SK-N-SH (cell line): Measurements from ENCODE around the gene SIK2. TPM values are rescaled to one million over a fixed set of nuclear protein-coding genes. Genes with fewer than 3 reads are reported as not detected.

ENCODE experiments used
- CTCF ChIA-PET: fragments of 300-600, 350-600 bp; formaldehyde crosslinking; extraction: SDS; loops from one replicate; lab custom pipeline; 2021; lab: Yijun Ruan, JAX
- POLR2A ChIA-PET: fragments of 350-600 bp; sonication (Branson Sonifier 250); formaldehyde crosslinking; extraction: SDS; loops from one replicate; lab custom pipeline; 2020; ENCODE audit warnings: antibody characterized with exemption, inconsistent platforms; lab: Yijun Ruan, JAX
- DNase-seq: peaks from one replicate; pipeline ENCODE4 v3.0.0; 2012
- H2AFZ ChIP-seq: fragments of 200-600 bp; sonication (generic); 2 replicates; pipeline ENCODE4 v1.8.1; 2016; ENCODE audit warnings: antibody characterized with exemption, mild to moderate bottlenecking, low read depth
- H3F3A ChIP-seq: fragments of 200-600 bp; sonication (generic); replicated peaks from 2 replicates; pipeline ENCODE3; 2016; ENCODE audit warnings: antibody characterized with exemption, mild to moderate bottlenecking; ENCODE audit not compliant: insufficient read depth
- H3K27ac ChIP-seq, 2 experiments: fragments of 200-500 bp in 1 of 2; fragments of 200-600 bp in 1 of 2; sonication (Bioruptor generic) in 1 of 2; sonication (generic), shearing (Covaris generic) in 1 of 2; 2 replicates each; pipeline versions ENCODE4 v1.5.1 to v1.6.1; 2014 to 2016; ENCODE audit warnings: low read depth in 2 of 2, inconsistent platforms in 1 of 2, low read length in 1 of 2, mild to moderate bottlenecking in 1 of 2, mixed read lengths in 1 of 2
- H3K27me3 ChIP-seq: fragments of 200-600 bp; sonication (generic), shearing (Covaris generic); 2 replicates; pipeline ENCODE4 v1.6.1; 2016; ENCODE audit warnings: mixed run types; ENCODE audit not compliant: insufficient read depth
- H3K36me3 ChIP-seq, 2 experiments: fragments of 200-500 bp in 1 of 2; fragments of 200-600 bp in 1 of 2; sonication (Bioruptor generic) in 1 of 2; sonication (generic) in 1 of 2; replicated peaks in 1 of 2; 2 replicates each; pipeline versions ENCODE3 to v1.5.1; 2014 to 2016; ENCODE audit warnings: low read length in 1 of 2, mild to moderate bottlenecking in 1 of 2; ENCODE audit not compliant: insufficient read depth in 2 of 2, control insufficient read depth in 1 of 2
- H3K4me1 ChIP-seq, 2 experiments: fragments of 200-500 bp in 1 of 2; fragments of 200-600 bp in 1 of 2; sonication (Bioruptor generic) in 1 of 2; sonication (generic), shearing (Covaris generic) in 1 of 2; 2 replicates each; pipeline versions ENCODE4 v1.5.1 to v1.6.1; 2014 to 2016; ENCODE audit warnings: low read depth in 1 of 2, low read length in 1 of 2, mixed run types in 1 of 2; ENCODE audit not compliant: insufficient read depth in 2 of 2, control insufficient read depth in 1 of 2
- H3K4me2 ChIP-seq: fragments of 200-600 bp; sonication (generic), shearing (Covaris generic); 2 replicates; pipeline ENCODE4 v1.6.1; 2017; ENCODE audit warnings: mixed run types
- H3K4me3 ChIP-seq, 2 experiments: fragments of 200-500 bp in 1 of 2; fragments of 200-600 bp in 1 of 2; sonication (Bioruptor generic) in 1 of 2; sonication (generic), shearing (Covaris generic) in 1 of 2; 2 replicates each; pipeline versions ENCODE4 v1.5.1 to v1.8.1; 2014 to 2016; ENCODE audit warnings: low read depth in 2 of 2, inconsistent platforms in 1 of 2, low read length in 1 of 2, mild to moderate bottlenecking in 1 of 2, mixed read lengths in 1 of 2, moderate library complexity in 1 of 2
- H3K79me2 ChIP-seq: fragments of 200-600 bp; sonication (generic); 2 replicates; pipeline ENCODE4 v1.8.1; 2017; ENCODE audit warnings: mild to moderate bottlenecking; ENCODE audit not compliant: insufficient read depth
- H3K9ac ChIP-seq: fragments of 200-600 bp; sonication (generic); 2 replicates; pipeline ENCODE4 v1.6.1; 2017; ENCODE audit warnings: mixed run types
- H3K9me2 ChIP-seq: fragments of 200-600 bp; sonication (generic); 2 replicates; pipeline ENCODE4 v1.6.1; 2017; ENCODE audit warnings: mixed run types
- H3K9me3 ChIP-seq: fragments of 200-600 bp; sonication (generic); 2 replicates; pipeline ENCODE4 v1.6.1; 2017; ENCODE audit warnings: mixed run types, mild to moderate bottlenecking, moderate library complexity
- H4K20me1 ChIP-seq: fragments of 200-600 bp; sonication (generic); 2 replicates; pipeline ENCODE4 v1.6.1; 2017; ENCODE audit warnings: mild to moderate bottlenecking, mixed run types; ENCODE audit not compliant: insufficient read depth
- CHD2 ChIP-seq: fragments of 150-350 bp; IDR thresholded peaks from 2 replicates; pipeline ENCODE4 v1.6.1; 2018; ENCODE audit warnings: low read length; ENCODE audit not compliant: partially characterized antibody
- CTCF ChIP-seq: fragments of 200-600 bp; sonication (generic); IDR thresholded peaks from 2 replicates; pipeline ENCODE4 v1.6.1; 2017; ENCODE audit warnings: antibody characterized with exemption, mild to moderate bottlenecking, moderate library complexity
- FOSL2 ChIP-seq: IDR thresholded peaks from 2 replicates; pipeline ENCODE4 v1.4.0; 2012; ENCODE audit warnings: low read depth, mild to moderate bottlenecking, moderate library complexity, borderline replicate concordance
- FOXJ3 ChIP-seq: sonication (generic); formaldehyde crosslinking; IDR thresholded peaks from 2 replicates; pipeline ENCODE4 v1.5.1; 2020; ENCODE audit warnings: mild to moderate bottlenecking, missing genetic modification reagents
- FOXM1 ChIP-seq: IDR thresholded peaks from 2 replicates; pipeline ENCODE4 v1.4.0; 2012; ENCODE audit warnings: low read depth, mild to moderate bottlenecking
- GATA2 ChIP-seq: sonication (generic); formaldehyde crosslinking; IDR thresholded peaks from 2 replicates; pipeline ENCODE4 v1.5.0; 2020; ENCODE audit warnings: mild to moderate bottlenecking, missing genetic modification reagents
- MAX ChIP-seq: IDR thresholded peaks from 2 replicates; pipeline ENCODE4 v1.4.0; 2012; ENCODE audit warnings: low read depth
- NRF1 ChIP-seq: IDR thresholded peaks from 2 replicates; pipeline ENCODE4 v1.6.1; 2012; ENCODE audit warnings: low read depth, mild to moderate bottlenecking, low read length
- POLR2AphosphoS5 ChIP-seq: IDR thresholded peaks from 2 replicates; pipeline ENCODE4 v1.6.1; 2012; ENCODE audit warnings: low read depth, low read length
- RCOR1 ChIP-seq: fragments of 150-350 bp; IDR thresholded peaks from 2 replicates; pipeline ENCODE4 v1.6.1; 2017; ENCODE audit warnings: antibody characterized with exemption, low read length
- RXRA ChIP-seq: IDR thresholded peaks from 2 replicates; pipeline ENCODE4 v1.4.0; 2012; ENCODE audit warnings: low read depth, mild to moderate bottlenecking, borderline replicate concordance
- SIN3A ChIP-seq: IDR thresholded peaks from 2 replicates; pipeline ENCODE4 v1.6.1; 2012; ENCODE audit warnings: low read depth, mild to moderate bottlenecking, low read length, moderate library complexity, borderline replicate concordance
- SMC3 ChIP-seq: IDR thresholded peaks from 2 replicates; pipeline ENCODE4 v1.6.1; 2012; ENCODE audit warnings: low read depth, low read length, improper control_type of control experiment
- TAF1 ChIP-seq: IDR thresholded peaks from 2 replicates; pipeline ENCODE4 v1.6.1; 2012; ENCODE audit warnings: low read depth, mild to moderate bottlenecking, low read length, moderate library complexity, borderline replicate concordance
- TCF12 ChIP-seq: IDR thresholded peaks from 2 replicates; pipeline ENCODE4 v1.4.0; 2012
- TEAD4 ChIP-seq: IDR thresholded peaks from 2 replicates; pipeline ENCODE4 v1.4.0; 2012; ENCODE audit warnings: mild to moderate bottlenecking, borderline replicate concordance; ENCODE audit not compliant: insufficient read depth
- USF1 ChIP-seq: IDR thresholded peaks from 2 replicates; pipeline ENCODE4 v1.4.0; 2012; ENCODE audit warnings: low read depth, borderline replicate concordance
- USF2 ChIP-seq: fragments of 150-350 bp; IDR thresholded peaks from 2 replicates; pipeline ENCODE4 v1.6.1; 2017; ENCODE audit warnings: antibody characterized with exemption, low read length, low read depth, borderline replicate concordance
- WGBS: methylation state at CpG from one replicate; pipeline ENCODE4 v1.1.6; 2017; ENCODE audit warnings: low lambda C conversion rate; 5-methylcytosine and 5-hydroxymethylcytosine counted together
- polyA plus RNA-seq, 3 experiments: library from polyadenylated mRNA; depleted of rRNA; stranded (reverse); fragments of >200 nt; gene quantifications; 2 replicates each; pipeline ENCODE4 v1.2.3, GENCODE V29; 2012

SIK2 gene
- polyA plus RNA-seq, 1 of the 3 experiments (the other 2 are of a cell fraction), result 8.9 TPM

- 0 out of 2 replicates have a peak, but pooled peaks have one; percentile 37 for TF ChIP-seq FOXJ3
- TF ChIP-seq TAF1, result no peak
- TF ChIP-seq TEAD4, result 0 out of 2 replicates have a peak, but pooled peaks have one; percentile 18
- no peak for TF ChIP-seq CTCF
- no peak for TF ChIP-seq USF1
- TF ChIP-seq NRF1, result no peak
- TF ChIP-seq FOSL2, result no peak
- TF ChIP-seq RCOR1, result peak; percentile 89
- 0 out of 2 replicates have a peak, but pooled peaks have one; percentile 10 for TF ChIP-seq TCF12
- TF ChIP-seq SMC3, result no peak
- TF ChIP-seq USF2, result no peak
- TF ChIP-seq CHD2, result peak; percentile 38
- no peak for TF ChIP-seq RXRA
- no peak for TF ChIP-seq FOXM1
These were observed 30.4 kb downstream of the SIK2 start (continued) for GRCh38 chr11:111632516-111633220.

GRCh38 chr11:111633248-111633647, 31.0 kb downstream of the SIK2 start:
- Histone ChIP-seq H2AFZ (no peak overlapping the region), H4K20me1 (no peaks in the 10 kb centered on the region), H3K27ac (peak overlapping the region; percentile 79 to 87), H3K36me3 (peaks cover 7 to 32% of the 10 kb centered on the region in 2 experiments), H3F3A (peaks cover 64% of the 10 kb centered on the region), H3K4me1 (peaks cover 44 to 62% of the 10 kb centered on the region in 2 experiments; a peak in 3 of 4 replicates), H3K9me3 (no peaks in the 10 kb centered on the region), H3K4me3 (no peak overlapping the region), H3K9ac (no peak overlapping the region), H3K27me3 (no peaks in the 10 kb centered on the region), H3K9me2 (no peaks in the 10 kb centered on the region), H3K4me2 (peak overlapping the region; percentile 53; the same call in 1 of the 2 replicates), H3K79me2 (peaks cover 17% of the 10 kb centered on the region; the same call in 1 of the 2 replicates)
- ChIA-PET CTCF (interaction anchor here (1.2 to 3.3 kb wide), 3 partner anchors 30 to 144 kb away, joined by 3 to 20 read pairs (median 5); partner anchors contain the start of gene SIK2), POLR2A (no interaction called here)
- no peak for DNase-seq
- TF ChIP-seq POLR2AphosphoS5 (no peak), TAF1 (no peak), SIN3A (no peak), NRF1 (no peak), MAX (no peak), SMC3 (no peak), GATA2 (CRISPR knock-in tag) (no peak), CHD2 (no peak), USF2 (no peak)
- 65% methylated on average over 3 of the region's 3 CpGs for WGBS
